DMS114 treated with DMSO at 0.1 percent for 48 hours (cell line): ENCODE data around the gene CFAP45.

Experiments
- DNase-seq: peaks from one replicate; lab custom pipeline; 2025; ENCODE audit not compliant: unreplicated experiment; lab: John Stamatoyannopoulos, UW

Gene CFAP45

GRCh38 chr1:159828581-159829272, 71.2 kb downstream of the CFAP45 start:
- DNase-seq = no peak

GRCh38 chr1:159828176-159828575, 71.8 kb downstream of the CFAP45 start:
- DNase-seq = no peak

GRCh38 chr1:159827549-159827948, 72.4 kb downstream of the CFAP45 start:
- DNase-seq = no peak

- DNase-seq = no peak
Observed at GRCh38 chr1:159827102-159827490, 72.9 kb downstream of the CFAP45 start.

GRCh38 chr1:159826441-159827101, 73.4 kb downstream of the CFAP45 start, which contains the start of gene SLAMF8:
Gene SLAMF8 (plus strand): TSS chr1:159826873. CDS start chr1:159826899, 26 bp downstream.
- DNase-seq = no peak

DNA sequence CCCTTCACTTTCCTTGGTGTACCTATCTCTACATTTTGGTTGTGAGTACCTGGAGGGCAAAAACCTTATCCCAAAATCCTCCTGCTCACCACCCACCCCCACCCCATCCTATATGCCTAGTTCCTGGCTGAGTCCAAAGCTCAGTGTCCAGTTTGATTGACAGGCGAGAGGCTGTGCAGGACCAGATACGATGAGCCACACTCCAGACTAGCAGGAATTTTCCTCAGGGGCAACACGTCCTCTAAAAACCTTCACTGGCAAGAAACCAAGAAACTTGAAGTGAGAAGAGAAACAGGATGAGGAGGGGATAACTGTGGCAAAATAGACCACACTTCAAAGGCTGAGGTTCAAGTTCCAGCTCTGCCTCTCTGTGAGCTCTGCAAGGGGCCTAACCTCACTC, 74.4 kb downstream of the CFAP45 start:
- DNase-seq = no peak

- DNase-seq = no peak
Observed at GRCh38 chr1:159823406-159823805, 76.6 kb downstream of the CFAP45 start.
